DND-41 (cell line): Measurements from ENCODE around the gene KIAA1549.

Experiments
- ATAC-seq: fragments of 200-7000 bp; cut with Tn5 transposase; 3 replicates; pipeline ENCODE4 v1.9.1; 2021; ENCODE audit warnings: low read depth; ENCODE audit not compliant: insufficient read depth
- DNase-seq: peaks from one replicate; pipeline ENCODE4 v3.0.0-alpha.2; 2020
- H2AFZ ChIP-seq: 2 replicates; pipeline ENCODE4 v1.6.0; 2012; ENCODE audit warnings: low read depth, low read length
- H3K27ac ChIP-seq: 2 replicates; pipeline ENCODE4 v1.5.1; 2012; ENCODE audit warnings: low read length, inconsistent platforms
- H3K27me3 ChIP-seq: fragments of 200-600 bp; sonication (generic); 2 replicates; pipeline ENCODE4 v1.6.0; 2012; ENCODE audit warnings: low read length, mild to moderate bottlenecking, inconsistent platforms; ENCODE audit not compliant: insufficient read depth, poor library complexity
- H3K36me3 ChIP-seq: 2 replicates; pipeline ENCODE4 v1.5.1; 2012; ENCODE audit warnings: low read length, inconsistent platforms; ENCODE audit not compliant: insufficient read depth
- H3K4me1 ChIP-seq: 2 replicates; pipeline ENCODE4 v1.5.1; 2012; ENCODE audit warnings: mild to moderate bottlenecking, low read length; ENCODE audit not compliant: insufficient read depth
- H3K4me2 ChIP-seq: 2 replicates; pipeline ENCODE4 v1.6.0; 2012; ENCODE audit warnings: mild to moderate bottlenecking, moderate library complexity, low read length, inconsistent platforms; ENCODE audit not compliant: insufficient read depth
- H3K4me3 ChIP-seq, 2 experiments: fragments of 200-600 bp in 1 of 2; shearing (Covaris generic) in 1 of 2; 2 replicates each; pipeline ENCODE4 v1.5.1; 2012 to 2016; ENCODE audit warnings: inconsistent platforms in 2 of 2, low read length in 2 of 2, mild to moderate bottlenecking in 2 of 2, low read depth in 1 of 2, moderate library complexity in 1 of 2
- H3K79me2 ChIP-seq: 2 replicates; pipeline ENCODE4 v1.6.0; 2012; ENCODE audit warnings: low read length, inconsistent platforms; ENCODE audit not compliant: insufficient read depth
- H3K9ac ChIP-seq: 2 replicates; pipeline ENCODE4 v1.6.0; 2012; ENCODE audit warnings: low read depth, mild to moderate bottlenecking, inconsistent platforms, low read length, moderate library complexity
- H3K9me3 ChIP-seq: 2 replicates; pipeline ENCODE4 v1.5.1; 2012; ENCODE audit warnings: low read length, moderate library complexity, mild to moderate bottlenecking, inconsistent platforms; ENCODE audit not compliant: insufficient read depth, severe bottlenecking
- H4K20me1 ChIP-seq: 2 replicates; pipeline ENCODE4 v1.6.0; 2012; ENCODE audit warnings: low read length; ENCODE audit not compliant: insufficient read depth
- CTCF ChIP-seq: IDR thresholded peaks from 2 replicates; pipeline ENCODE4 v1.5.1; 2012; ENCODE audit warnings: borderline replicate concordance, low read length, moderate library complexity, mild to moderate bottlenecking; ENCODE audit not compliant: poor library complexity, severe bottlenecking; ENCODE audit errors: extremely low read depth
- EZH2 ChIP-seq: IDR thresholded peaks from 3 replicates; pipeline ENCODE4 v1.6.1; 2012; ENCODE audit warnings: borderline replicate concordance, low read depth, mild to moderate bottlenecking, moderate library complexity, low read length, inconsistent platforms; ENCODE audit not compliant: severe bottlenecking

The KIAA1549 gene

GRCh38 chr7:138929969-138930368 lies 51.2 kb downstream of the KIAA1549 start:
- Histone ChIP-seq H3K27ac (no peak overlapping the region), H2AFZ (no peak overlapping the region), H3K27me3 (no peaks in the 10 kb centered on the region), H4K20me1 (no peaks in the 10 kb centered on the region), H3K36me3 (no peaks in the 10 kb centered on the region), H3K9ac (no peak overlapping the region), H3K9me3 (no peaks in the 10 kb centered on the region), H3K4me3 (no peak overlapping the region), H3K4me1 (no peaks in the 10 kb centered on the region; the same call in 1 of the 2 replicates), H3K79me2 (no peaks in the 10 kb centered on the region), H3K4me2 (no peak overlapping the region)
- DNase-seq (no peak), ATAC-seq (no peak)
- no peak for TF ChIP-seq CTCF
- TF ChIP-seq EZH2: no peak

- peak; percentile 12; the same call in 1 of the 3 replicates for ATAC-seq
- no peaks in the 10 kb centered on the region for H3K79me2 ChIP-seq
- no peak for DNase-seq
- TF ChIP-seq CTCF (no peak), EZH2 (no peak)
- H3K4me1 ChIP-seq: no peaks in the 10 kb centered on the region; the same call in 1 of the 2 replicates
- no peak overlapping the region for H3K4me2 ChIP-seq
- H3K9ac ChIP-seq: no peak overlapping the region
- H2AFZ ChIP-seq: no peak overlapping the region
- H3K27ac ChIP-seq: no peak overlapping the region
- no peak overlapping the region for H3K4me3 ChIP-seq
- no peaks in the 10 kb centered on the region for H4K20me1 ChIP-seq
- no peaks in the 10 kb centered on the region for H3K36me3 ChIP-seq
- no peaks in the 10 kb centered on the region for H3K9me3 ChIP-seq
- H3K27me3 ChIP-seq: no peaks in the 10 kb centered on the region
Measured at GRCh38 chr7:138926241-138926612, 55.0 kb downstream of the KIAA1549 start.

- DNase-seq (no peak), ATAC-seq (no peak)
- TF ChIP-seq EZH2: no peak
- Histone ChIP-seq H3K27me3 (no peaks in the 10 kb centered on the region), H3K36me3 (no peaks in the 10 kb centered on the region), H3K79me2 (no peaks in the 10 kb centered on the region), H3K9me3 (no peaks in the 10 kb centered on the region), H3K4me2 (no peak overlapping the region), H3K4me1 (peaks cover 8% of the 10 kb centered on the region), H2AFZ (no peak overlapping the region), H3K9ac (no peak overlapping the region), H4K20me1 (no peaks in the 10 kb centered on the region), H3K27ac (no peak overlapping the region), H3K4me3 (no peak overlapping the region)
Measured at GRCh38 chr7:138924501-138925225, 56.5 kb downstream of the KIAA1549 start.

GRCh38 chr7:138921277-138921676 lies 59.9 kb downstream of the KIAA1549 start:
- H3K36me3 ChIP-seq: peaks cover 6% of the 10 kb centered on the region; the same call in 1 of the 2 replicates
- ATAC-seq: no peak
- TF ChIP-seq EZH2: no peak
- TF ChIP-seq CTCF: no peak

More at GRCh38 chr7:138921277-138921676, 59.9 kb downstream of the KIAA1549 start:
- DNase-seq: no peak
- H4K20me1 ChIP-seq: no peaks in the 10 kb centered on the region
- H3K4me1 ChIP-seq: peaks cover 14% of the 10 kb centered on the region
- no peaks in the 10 kb centered on the region for H3K27me3 ChIP-seq
- no peak overlapping the region for H2AFZ ChIP-seq
- no peaks in the 10 kb centered on the region for H3K9me3 ChIP-seq
- H3K27ac ChIP-seq: no peak overlapping the region
- no peak overlapping the region for H3K4me2 ChIP-seq
- H3K79me2 ChIP-seq: no peaks in the 10 kb centered on the region
- no peak overlapping the region for H3K4me3 ChIP-seq
- H3K9ac ChIP-seq: no peak overlapping the region
